Activated CD8-positive, alpha-beta memory T cell treated with anti-CD3 and anti-CD28 coated beads, Interleukin-2, amount 10 ng/mL, durations not matched to agents 7 days and 5 days (primary cell): Measurements from ENCODE around the gene PFDN5. TPM values are rescaled to one million over a fixed set of nuclear protein-coding genes. Genes with fewer than 3 reads are reported as not detected.
"Not testable (repeated sequence)": the region's sequence is repeated elsewhere in the genome, so short reads cannot be mapped to it uniquely, and the experiment has no call there.

ENCODE experiments used
- ATAC-seq: fragments of 150-1000 bp; cut with Tn5 transposase; one replicate; pipeline ENCODE4 v1.10.0; 2021; ENCODE audit warnings: moderate library complexity
- CTCF ChIA-PET: fragments of 350-600 bp; sonication (Branson Sonifier 250); formaldehyde crosslinking; loops from one replicate; lab custom pipeline; 2021; ENCODE audit warnings: antibody characterized with exemption; lab: Charles Lee
- DNase-seq: peaks from one replicate; pipeline ENCODE4 v3.0.0-alpha.2; 2020
- H3K27ac Mint-ChIP-seq: one replicate; pipeline ENCODE4 v1.8.0; 2021; ENCODE audit warnings: mild to moderate bottlenecking, mixed read lengths
- H3K27me3 Mint-ChIP-seq: one replicate; pipeline ENCODE4 v1.8.0; 2021; ENCODE audit warnings: mixed read lengths
- H3K36me3 Mint-ChIP-seq: one replicate; pipeline ENCODE4 v1.8.0; 2021; ENCODE audit warnings: mild to moderate bottlenecking, mixed read lengths
- H3K4me1 Mint-ChIP-seq: one replicate; pipeline ENCODE4 v1.8.0; 2021; ENCODE audit warnings: mixed read lengths
- H3K4me3 Mint-ChIP-seq: one replicate; pipeline ENCODE4 v1.8.0; 2021; ENCODE audit warnings: mild to moderate bottlenecking, moderate library complexity, mixed read lengths
- H3K9me3 Mint-ChIP-seq: one replicate; pipeline ENCODE4 v1.8.0; 2022; ENCODE audit warnings: low read depth, mixed read lengths
- total RNA-seq, 2 experiments: library from RNA; stranded (reverse); gene quantifications; one replicate each; pipeline ENCODE4 v1.2.3, GENCODE V29; 2021

PFDN5 gene
- total RNA-seq, 2 experiments from 2014 or later = 283 to 298 TPM

GRCh38 chr12:53324113-53324778 is 28.9 kb downstream of the PFDN5 start:
- H3K4me1 Mint-ChIP-seq = peaks cover 37% of the 10 kb centered on the region
- no peaks in the 10 kb centered on the region for H3K9me3 Mint-ChIP-seq
- peak overlapping the region; percentile 90 for H3K4me3 Mint-ChIP-seq
- peaks cover 3% of the 10 kb centered on the region for H3K36me3 Mint-ChIP-seq
- H3K27me3 Mint-ChIP-seq = peaks cover 13% of the 10 kb centered on the region
- CTCF ChIA-PET = interaction anchor here (0.5 to 12.8 kb wide), 31 partner anchors 9 to 239 kb away, joined by 3 to 232 read pairs (median 6); partner anchors contain the start of genes ESPL1, ITGB7, MAP3K12 and MYG1
- peak; percentile 83 for DNase-seq
- peak overlapping the region; percentile 97 for H3K27ac Mint-ChIP-seq
- ATAC-seq = peak; percentile 28

- ATAC-seq (peak; percentile 70), DNase-seq (peak; percentile 95)
- CTCF ChIA-PET = interaction anchor here (0.8 to 12.8 kb wide), 27 partner anchors 8 to 239 kb away, joined by 3 to 232 read pairs (median 6); partner anchors contain the start of genes ESPL1, ITGB7, MYG1 and PFDN5
- H3K36me3 Mint-ChIP-seq = peaks cover 2% of the 10 kb centered on the region
- peaks cover 35% of the 10 kb centered on the region for H3K4me1 Mint-ChIP-seq
- H3K27me3 Mint-ChIP-seq = peaks cover 13% of the 10 kb centered on the region
- H3K9me3 Mint-ChIP-seq = no peaks in the 10 kb centered on the region
- H3K4me3 Mint-ChIP-seq = peak overlapping the region; percentile 90
- peak overlapping the region; percentile 97 for H3K27ac Mint-ChIP-seq
These were observed 29.6 kb downstream of the PFDN5 start for GRCh38 chr12:53324779-53325510.

GRCh38 chr12:53325511-53326061 is 30.2 kb downstream of the PFDN5 start:
- peak overlapping the region; percentile 90 for H3K4me3 Mint-ChIP-seq
- H3K36me3 Mint-ChIP-seq = no peaks in the 10 kb centered on the region
- H3K4me1 Mint-ChIP-seq = peaks cover 29% of the 10 kb centered on the region
- DNase-seq = peak; percentile 49
- no peak for ATAC-seq
- no peaks in the 10 kb centered on the region for H3K9me3 Mint-ChIP-seq
- CTCF ChIA-PET = interaction anchor here (0.8 to 12.8 kb wide), 23 partner anchors 8 to 223 kb away, joined by 3 to 232 read pairs (median 7); partner anchors contain the start of genes ESPL1, ITGB7, MYG1 and PFDN5
- H3K27me3 Mint-ChIP-seq = peaks cover 17% of the 10 kb centered on the region
- peak overlapping the region; percentile 66 for H3K27ac Mint-ChIP-seq

GRCh38 chr12:53326460-53327185 is 31.3 kb downstream of the PFDN5 start:
- DNase-seq (no peak), ATAC-seq (no peak)
- Mint-ChIP-seq H3K27me3 (peaks cover 18% of the 10 kb centered on the region), H3K36me3 (no peaks in the 10 kb centered on the region), H3K9me3 (no peaks in the 10 kb centered on the region), H3K4me3 (peak overlapping the region; percentile 90), H3K27ac (no peak overlapping the region), H3K4me1 (peaks cover 19% of the 10 kb centered on the region)
- CTCF ChIA-PET = interaction anchor here (1.1 to 12.8 kb wide), 12 partner anchors 9 to 214 kb away, joined by 3 to 232 read pairs (median 7); partner anchors contain the start of gene SP1

GRCh38 chr12:53327435-53328042 is 32.2 kb downstream of the PFDN5 start:
- Mint-ChIP-seq H3K27ac (no peak overlapping the region), H3K27me3 (peaks cover 26% of the 10 kb centered on the region), H3K9me3 (no peaks in the 10 kb centered on the region), H3K4me1 (peaks cover 17% of the 10 kb centered on the region), H3K36me3 (no peaks in the 10 kb centered on the region), H3K4me3 (peak overlapping the region; percentile 18)
- CTCF ChIA-PET = interaction anchor here (0.6 to 12.8 kb wide), 13 partner anchors 8 to 215 kb away, joined by 3 to 232 read pairs (median 6); partner anchors contain the start of gene SP1
- ATAC-seq = no peak
- DNase-seq = no peak

GRCh38 chr12:53328043-53328435 is 32.7 kb downstream of the PFDN5 start:
- H3K36me3 Mint-ChIP-seq = no peaks in the 10 kb centered on the region
- CTCF ChIA-PET = interaction anchor here (0.6 to 12.8 kb wide), 11 partner anchors 14 to 262 kb away, joined by 3 to 232 read pairs (median 7); partner anchors contain the start of gene SP1
- H3K27me3 Mint-ChIP-seq = peaks cover 26% of the 10 kb centered on the region
- peaks cover 15% of the 10 kb centered on the region for H3K4me1 Mint-ChIP-seq
- H3K9me3 Mint-ChIP-seq = no peaks in the 10 kb centered on the region
- DNase-seq = no peak
- no peak overlapping the region for H3K27ac Mint-ChIP-seq
- H3K4me3 Mint-ChIP-seq = no peak overlapping the region
- ATAC-seq = no peak

- Mint-ChIP-seq H3K27ac (no peak overlapping the region), H3K27me3 (peaks cover 33% of the 10 kb centered on the region), H3K4me1 (peaks cover 6% of the 10 kb centered on the region), H3K36me3 (no peaks in the 10 kb centered on the region), H3K4me3 (no peak overlapping the region), H3K9me3 (no peaks in the 10 kb centered on the region)
- no peak for DNase-seq
- no peak for ATAC-seq
- CTCF ChIA-PET = interaction anchor here (0.7 to 12.8 kb wide), 6 partner anchors 10 to 171 kb away, joined by 3 to 232 read pairs (median 5); partner anchors contain the start of genes AAAS and TARBP2
These were observed 35.3 kb downstream of the PFDN5 start for GRCh38 chr12:53330671-53331070.

GRCh38 chr12:53332339-53332738 is 37.0 kb downstream of the PFDN5 start:
- H3K27ac Mint-ChIP-seq = not testable (repeated sequence)

GRCh38 chr12:53332744-53333143 is 37.4 kb downstream of the PFDN5 start:
- Mint-ChIP-seq H3K27ac (no peak overlapping the region), H3K4me3 (no peak overlapping the region), H3K36me3 (no peaks in the 10 kb centered on the region), H3K9me3 (no peaks in the 10 kb centered on the region), H3K4me1 (peaks cover 3% of the 10 kb centered on the region), H3K27me3 (peaks cover 43% of the 10 kb centered on the region)
- ATAC-seq (no peak), DNase-seq (no peak)
- CTCF ChIA-PET = interaction anchor here (0.7 to 3.3 kb wide), 5 partner anchors 8 to 15 kb away, joined by 3 to 21 read pairs (median 4); no protein-coding TSS in a partner anchor

More at GRCh38 chr12:53332339-53332738, 37.0 kb downstream of the PFDN5 start:
- not testable (repeated sequence) for H3K4me3 Mint-ChIP-seq, H3K36me3 Mint-ChIP-seq, H3K9me3 Mint-ChIP-seq, DNase-seq, H3K4me1 Mint-ChIP-seq, ATAC-seq
- CTCF ChIA-PET = interaction anchor here (0.7 kb wide), 1 partner anchor 13 kb away, joined by 4 read pairs; no protein-coding TSS in a partner anchor
- H3K27me3 Mint-ChIP-seq = peaks cover 42% of the 10 kb centered on the region

GRCh38 chr12:53333289-53333688 is 37.9 kb downstream of the PFDN5 start:
- no peak for ATAC-seq
- H3K36me3 Mint-ChIP-seq = no peaks in the 10 kb centered on the region
- H3K4me1 Mint-ChIP-seq = peaks cover 6% of the 10 kb centered on the region
- DNase-seq = no peak
- no peak overlapping the region for H3K4me3 Mint-ChIP-seq
- no peak overlapping the region for H3K27ac Mint-ChIP-seq
- CTCF ChIA-PET = interaction anchor here (1.0 to 3.3 kb wide), 5 partner anchors 8 to 19 kb away, joined by 3 to 21 read pairs (median 7); no protein-coding TSS in a partner anchor
- H3K27me3 Mint-ChIP-seq = peaks cover 47% of the 10 kb centered on the region
- no peaks in the 10 kb centered on the region for H3K9me3 Mint-ChIP-seq

- CTCF ChIA-PET = interaction anchor here (1.0 to 3.3 kb wide), 5 partner anchors 9 to 19 kb away, joined by 3 to 21 read pairs (median 7); no protein-coding TSS in a partner anchor
- H3K9me3 Mint-ChIP-seq = no peaks in the 10 kb centered on the region
- no peak for ATAC-seq
- H3K36me3 Mint-ChIP-seq = no peaks in the 10 kb centered on the region
- H3K27me3 Mint-ChIP-seq = peaks cover 49% of the 10 kb centered on the region
- no peak for DNase-seq
- no peak overlapping the region for H3K27ac Mint-ChIP-seq
- H3K4me3 Mint-ChIP-seq = no peak overlapping the region
- H3K4me1 Mint-ChIP-seq = peaks cover 8% of the 10 kb centered on the region
These were observed 38.5 kb downstream of the PFDN5 start for GRCh38 chr12:53333845-53334244.

GRCh38 chr12:53334822-53335221 is 39.5 kb downstream of the PFDN5 start:
- no peak for ATAC-seq
- H3K27me3 Mint-ChIP-seq = peaks cover 50% of the 10 kb centered on the region
- no peaks in the 10 kb centered on the region for H3K9me3 Mint-ChIP-seq
- H3K27ac Mint-ChIP-seq = no peak overlapping the region
- CTCF ChIA-PET = interaction anchor here (0.9 to 3.3 kb wide), 7 partner anchors 10 to 341 kb away, joined by 3 to 21 read pairs (median 7); partner anchors contain the start of genes AAAS and ATP5MC2
- H3K36me3 Mint-ChIP-seq = no peaks in the 10 kb centered on the region
- H3K4me1 Mint-ChIP-seq = peaks cover 8% of the 10 kb centered on the region
- no peak overlapping the region for H3K4me3 Mint-ChIP-seq
- DNase-seq = no peak
